HG02840 (cell line): ENCODE measurements around the gene SUSD3.

Source experiments
- ATAC-seq: cut with Tn5 transposase; IDR thresholded peaks from one replicate; pipeline ENCODE4 v1.9.1; 2021; ENCODE audit warnings: mild to moderate bottlenecking, moderate library complexity, moderate number of reproducible peaks; ENCODE audit not compliant: unreplicated experiment, low FRiP score

Gene SUSD3

GRCh38 chr9:93121316-93122241 is 63.1 kb downstream of the SUSD3 start:
- no peak for ATAC-seq

- no peak for ATAC-seq
Observed at GRCh38 chr9:93122721-93123221, 64.3 kb downstream of the SUSD3 start.

- no peak for ATAC-seq
Observed at GRCh38 chr9:93123561-93124283, 65.2 kb downstream of the SUSD3 start.

- no peak for ATAC-seq
Observed at GRCh38 chr9:93124793-93125192, 66.3 kb downstream of the SUSD3 start.

GRCh38 chr9:93125331-93125894 is 66.9 kb downstream of the SUSD3 start:
- ATAC-seq = no peak

GRCh38 chr9:93126151-93126781 is 67.8 kb downstream of the SUSD3 start:
- no peak for ATAC-seq

- ATAC-seq = no peak
Observed at GRCh38 chr9:93126825-93127368, 68.4 kb downstream of the SUSD3 start.

GRCh38 chr9:93127395-93127911 is 69.0 kb downstream of the SUSD3 start:
- ATAC-seq = no peak

GRCh38 chr9:93128011-93128714 is 69.7 kb downstream of the SUSD3 start:
- no peak for ATAC-seq

GRCh38 chr9:93128715-93129224 is 70.3 kb downstream of the SUSD3 start:
- ATAC-seq = no peak

- no peak for ATAC-seq
Observed at GRCh38 chr9:93129286-93129685, 70.8 kb downstream of the SUSD3 start.

GRCh38 chr9:93129691-93130500 is 71.4 kb downstream of the SUSD3 start:
- ATAC-seq = no peak

- ATAC-seq = no peak
Observed at GRCh38 chr9:93130861-93131481, 72.5 kb downstream of the SUSD3 start.

GRCh38 chr9:93131599-93132286 is 73.2 kb downstream of the SUSD3 start:
- ATAC-seq = no peak

GRCh38 chr9:93132287-93132927 is 73.9 kb downstream of the SUSD3 start:
- ATAC-seq = no peak

- no peak for ATAC-seq
Observed at GRCh38 chr9:93132946-93133680, 74.6 kb downstream of the SUSD3 start.
